ENCODE data around the gene HBS1L.
A peak's percentile ranks its signal among the peaks of the same experiment; 100 is the strongest.

The HBS1L gene

DNA sequence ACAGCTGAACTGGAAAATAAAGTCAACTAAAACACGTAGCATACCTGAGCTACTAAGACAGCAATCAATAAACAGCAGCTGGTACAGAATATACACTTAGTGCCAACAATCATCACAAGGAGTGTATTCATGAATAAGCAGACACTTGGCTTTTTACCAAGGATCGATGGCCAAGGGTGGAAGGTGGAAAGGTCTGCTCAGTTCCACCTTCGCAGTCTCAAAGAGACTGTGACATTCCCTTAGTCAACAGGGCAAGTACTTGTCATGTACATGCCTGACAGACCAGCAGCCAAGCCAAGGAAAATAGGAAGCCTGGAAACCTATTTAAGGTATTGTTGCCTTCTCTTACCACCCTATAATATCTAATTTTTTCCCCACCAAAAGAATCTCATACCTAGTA is 21.4 kb downstream of the HBS1L start:
- DNase-seq, result no peak

DNA sequence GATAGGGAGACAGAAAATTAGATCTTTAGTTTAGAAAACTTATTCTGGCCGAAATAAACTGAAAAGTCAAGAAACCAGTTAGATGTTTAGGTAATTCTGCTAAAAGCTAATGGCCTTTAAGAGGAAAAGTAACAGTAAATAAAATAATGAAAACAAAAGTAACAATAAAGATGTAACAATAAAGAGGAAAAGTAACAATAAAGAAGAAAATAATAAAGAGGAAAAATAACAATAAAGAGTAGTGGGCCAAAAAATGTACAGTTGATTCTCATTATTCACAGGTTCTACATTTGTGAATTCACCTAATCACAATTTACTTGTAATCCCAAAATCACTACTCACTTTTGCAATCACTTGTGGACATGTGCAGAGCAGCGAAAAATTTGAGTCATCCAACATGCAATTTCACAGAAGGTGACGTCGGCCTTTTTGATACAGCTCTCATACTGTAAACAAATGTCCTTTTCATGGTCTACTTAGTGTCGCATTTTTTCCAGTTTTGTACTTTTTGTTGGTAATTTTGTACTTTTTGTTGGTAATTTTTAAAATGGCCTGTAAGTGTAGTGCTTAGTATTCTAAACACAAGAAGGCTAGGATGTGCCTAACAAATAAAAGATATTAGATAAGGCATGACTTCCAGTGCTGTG is 24.0 kb downstream of the HBS1L start:
- DNase-seq, result no peak

- DNase-seq, result no peak
Observed at GRCh38 chr6:135030056-135030473, 24.6 kb downstream of the HBS1L start.

GRCh38 chr6:135025775-135026174 is 28.8 kb downstream of the HBS1L start:
- DNase-seq, result no peak

DNA sequence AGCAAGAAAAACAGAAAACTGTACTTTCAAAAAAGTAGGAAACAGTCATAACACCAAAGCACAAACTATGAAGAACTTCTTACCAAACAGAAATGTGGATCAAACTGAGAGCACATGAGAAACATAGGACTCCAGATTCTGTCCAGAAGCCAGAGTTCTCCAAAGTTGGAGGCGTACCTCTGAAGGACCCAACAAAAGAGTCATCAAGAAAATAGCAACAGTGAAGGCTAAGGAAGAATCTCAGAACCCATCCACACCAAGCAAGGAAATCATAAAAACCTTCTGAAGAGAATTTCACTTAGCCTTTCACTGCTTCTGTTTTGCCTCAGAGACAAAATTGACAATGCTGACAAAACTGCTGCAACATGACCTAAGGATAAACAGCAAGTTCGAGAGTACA is 29.4 kb downstream of the HBS1L start:
- DNase-seq, result no peak

GRCh38 chr6:135022050-135022697 is 32.4 kb downstream of the HBS1L start:
- no peak for DNase-seq

DNA sequence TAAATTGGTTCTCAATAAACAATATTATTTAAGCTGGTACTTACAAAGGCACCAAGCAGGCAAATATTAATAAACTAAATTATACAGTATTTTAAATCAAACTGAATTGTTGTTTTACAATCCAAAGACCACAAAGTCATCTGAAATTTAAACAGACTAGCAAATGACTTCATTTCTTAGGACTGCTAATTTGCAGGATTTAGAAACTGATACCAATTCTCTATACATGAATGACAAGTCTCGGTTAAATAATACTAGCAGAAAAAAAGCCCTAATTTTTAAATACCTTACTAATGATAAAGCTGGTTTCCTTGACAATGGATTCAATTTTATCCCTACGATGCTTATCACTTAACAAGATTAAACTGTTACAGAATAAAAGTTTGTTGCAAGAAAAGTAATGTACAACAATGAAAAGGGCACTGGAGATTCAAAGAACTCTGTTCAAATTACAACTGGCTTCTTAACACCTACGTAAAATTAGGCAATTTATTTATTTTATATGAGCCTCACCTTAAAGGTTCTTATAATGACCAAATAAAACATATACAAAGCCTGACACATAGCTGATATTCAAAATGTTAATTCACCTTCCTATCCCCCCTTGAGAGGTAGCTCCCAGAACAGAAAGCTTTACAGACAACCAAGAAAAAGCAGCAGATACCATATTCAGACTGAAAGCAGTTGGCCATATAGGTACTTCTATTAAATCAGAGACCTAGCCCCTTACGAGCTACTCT is 33.1 kb downstream of the HBS1L start:
- DNase-seq, result no peak

GRCh38 chr6:135018941-135019340 is 35.7 kb downstream of the HBS1L start:
- no peak for DNase-seq

- no peak for DNase-seq
Observed at GRCh38 chr6:135018052-135018451, 36.6 kb downstream of the HBS1L start.

DNA sequence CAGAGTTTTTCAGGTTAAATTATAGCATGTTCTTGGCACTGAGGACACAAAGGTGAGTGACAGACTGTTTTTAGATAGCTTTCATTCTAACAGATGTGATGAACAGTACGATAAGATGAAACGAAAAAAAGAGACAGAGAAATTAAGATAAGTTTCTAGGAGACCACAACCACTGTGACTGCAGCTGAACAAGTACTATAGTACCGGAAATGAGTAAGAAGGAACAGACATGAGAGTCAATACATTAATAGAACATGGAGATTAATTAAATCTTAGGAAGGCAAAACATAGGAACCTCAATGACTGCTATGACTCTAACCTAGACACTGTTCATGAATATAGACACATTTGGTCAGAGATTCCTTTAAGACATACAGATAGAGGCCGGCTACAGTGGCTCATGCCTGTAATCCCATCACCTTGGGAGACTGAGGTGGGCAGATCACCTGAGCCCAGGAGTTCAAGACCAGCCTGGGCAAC is 40.2 kb downstream of the HBS1L start:
- no peak for DNase-seq

DNA sequence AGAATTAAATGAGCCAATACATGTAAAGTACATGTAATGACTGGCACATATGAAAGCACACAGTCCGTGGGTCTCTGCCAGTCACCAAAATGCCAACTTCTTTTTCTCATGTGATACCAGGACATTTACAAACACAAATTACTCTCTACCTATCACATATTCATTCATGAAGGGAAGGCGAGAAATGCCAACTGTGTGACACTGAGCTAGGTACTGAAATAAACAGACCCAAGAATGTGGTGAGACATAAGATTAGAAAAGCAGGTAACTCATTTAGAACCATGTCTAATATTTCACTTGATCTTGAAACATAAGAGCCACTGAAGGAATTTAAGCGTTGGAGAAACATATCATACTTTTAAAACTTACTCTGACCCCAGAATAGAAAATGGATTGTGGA is 41.4 kb downstream of the HBS1L start:
- DNase-seq, result no peak

DNA sequence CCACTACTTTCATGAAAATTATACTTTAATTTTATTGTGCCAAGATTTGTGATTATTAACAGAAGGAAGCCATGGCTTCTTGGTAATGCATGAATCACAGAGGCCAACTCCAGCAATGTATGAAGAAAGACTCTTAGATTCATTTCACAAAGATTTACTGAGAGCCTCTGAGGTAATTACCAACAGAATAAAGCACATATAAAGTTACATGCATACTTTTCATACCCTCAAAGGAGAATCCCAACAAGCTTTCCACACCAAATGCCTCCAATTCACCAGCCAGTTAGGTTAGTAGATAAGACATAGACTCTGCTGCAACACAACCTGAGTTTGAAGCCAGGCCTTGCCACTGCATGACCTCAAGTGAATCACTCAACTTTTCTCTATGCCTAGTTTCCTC is 41.9 kb downstream of the HBS1L start:
- DNase-seq, result no peak

DNA sequence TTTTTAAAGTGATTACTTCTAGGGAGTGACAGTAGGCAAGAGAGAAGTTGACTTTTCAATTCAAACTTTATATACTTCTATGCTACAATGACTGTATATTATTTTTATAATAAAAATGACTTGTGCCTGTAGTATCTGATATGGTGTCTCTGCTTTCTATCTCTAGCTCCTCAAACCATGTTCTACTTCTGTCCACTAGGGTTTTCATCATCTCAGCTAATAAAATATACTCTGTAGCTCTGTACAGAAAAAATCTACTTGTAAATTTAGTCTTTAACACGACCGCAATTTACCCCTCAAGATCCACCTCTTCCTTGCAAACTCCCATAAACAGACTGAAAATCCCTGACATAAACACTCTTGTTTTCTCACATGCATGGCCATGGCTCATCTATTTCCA is 42.3 kb downstream of the HBS1L start:
- no peak for DNase-seq

DNA sequence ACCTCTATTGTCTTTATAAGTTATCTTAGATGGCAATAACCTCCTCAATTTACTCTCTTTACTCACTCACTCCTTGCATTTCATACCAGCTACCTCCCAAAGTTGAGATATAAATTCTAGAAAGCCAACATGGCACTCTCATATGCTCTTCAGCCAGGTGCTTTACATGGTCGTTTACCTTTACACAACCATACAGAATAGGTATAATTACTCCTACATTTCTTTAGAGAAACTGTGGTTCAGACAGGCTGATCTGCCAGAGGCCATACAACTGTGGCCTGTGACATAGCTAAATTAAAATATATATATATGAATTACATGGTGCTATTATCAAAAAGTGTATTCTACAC is 45.7 kb downstream of the HBS1L start:
- DNase-seq, result no peak

GRCh38 chr6:135008072-135008940 is 46.3 kb downstream of the HBS1L start:
- no peak for DNase-seq

GRCh38 chr6:135006386-135006914 is 48.2 kb downstream of the HBS1L start:
- no peak for DNase-seq

GRCh38 chr6:135004399-135004798 is 50.2 kb downstream of the HBS1L start:
- DNase-seq, result no peak

DNA sequence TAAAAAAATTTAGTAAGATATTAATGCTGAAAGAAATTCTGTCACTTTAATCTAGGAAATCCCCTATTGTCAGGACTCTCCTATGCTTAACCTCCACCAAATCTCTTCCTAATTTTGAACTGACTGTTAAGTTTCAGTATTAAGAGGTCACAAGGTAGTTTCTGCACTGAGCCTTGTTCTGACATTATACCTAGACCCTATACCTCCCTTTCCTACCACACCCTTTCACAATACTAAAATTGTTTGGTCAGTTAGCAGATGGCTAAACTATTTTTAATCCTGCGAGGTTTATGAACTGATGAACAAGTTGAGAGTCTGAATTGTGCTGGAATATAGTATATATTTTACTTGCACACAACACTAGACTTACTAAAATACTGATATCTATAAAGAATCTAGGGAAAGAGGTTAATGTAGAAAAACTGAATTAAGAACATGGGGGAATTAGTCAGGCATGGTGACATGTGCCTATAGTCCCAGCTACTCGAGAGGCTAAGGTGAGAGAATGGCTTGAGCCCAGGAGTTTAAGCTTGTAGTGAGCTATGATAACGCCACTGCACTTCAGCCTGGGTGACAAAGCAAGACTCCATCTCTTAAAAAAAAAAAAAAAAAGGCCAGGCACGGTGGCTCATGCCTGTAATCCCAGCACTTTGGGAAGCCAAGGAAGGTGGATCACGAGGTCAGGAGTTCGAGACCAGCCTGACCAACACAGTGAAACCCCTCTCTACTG is 51.5 kb downstream of the HBS1L start:
- DNase-seq, result no peak

GRCh38 chr6:135002229-135002844 is 52.3 kb downstream of the HBS1L start:
- DNase-seq, result peak in 1 of 2 experiments; percentile 4

GRCh38 chr6:134999107-134999506 is 55.5 kb downstream of the HBS1L start:
- no peak for DNase-seq

DNA sequence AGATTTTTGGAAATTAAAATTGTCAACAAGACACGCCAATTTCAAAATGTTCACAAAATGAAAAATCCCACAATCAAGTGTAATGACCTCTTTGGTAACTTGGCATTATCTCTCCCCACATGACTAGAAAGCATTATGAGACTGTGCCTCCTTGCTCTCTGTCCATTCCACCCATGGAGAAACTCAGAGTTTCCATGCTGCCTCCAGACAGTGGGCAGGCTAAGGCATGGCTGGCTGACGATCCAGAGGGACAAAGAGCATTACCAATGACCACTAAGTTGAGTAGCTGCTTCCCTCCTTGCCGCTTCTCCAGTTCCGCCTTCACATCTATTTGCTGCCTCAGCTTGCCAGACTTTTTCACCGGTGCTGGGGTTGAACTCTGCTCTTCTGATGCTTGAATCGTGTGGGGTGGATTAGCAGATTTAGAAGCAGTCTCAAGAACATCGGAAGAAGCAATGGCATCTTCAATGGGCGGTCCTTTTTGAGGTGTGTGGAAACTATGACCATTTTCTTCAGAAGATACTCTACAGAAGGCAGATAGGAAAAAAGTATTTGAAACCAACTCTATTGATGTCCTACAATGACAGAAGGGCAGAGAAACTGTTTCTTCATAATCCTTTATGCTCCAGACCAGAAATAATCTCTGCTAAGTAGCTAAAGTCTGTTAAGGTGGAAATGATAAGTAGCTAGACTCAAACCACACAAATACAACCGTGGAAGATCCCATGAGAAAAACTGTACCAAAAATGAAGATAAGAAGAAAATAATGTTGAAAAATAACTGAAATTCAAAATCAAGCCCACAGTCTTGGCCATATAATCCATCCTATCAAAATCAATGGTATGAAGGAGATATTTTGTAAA is 57.3 kb downstream of the HBS1L start:
- DNase-seq, result no peak

Measured in NCI-H526 (cell line).